K562 (cell line): Measurements from ENCODE around the gene SFTPA2.

ENCODE experiments used
- ELF1 ChIP-seq: fragments of 200-800 bp; sonication (Bioruptor generic); IDR thresholded peaks from 2 replicates; pipeline ENCODE4 v1.6.1; 2016; ENCODE audit warnings: missing genetic modification characterization, missing compliant biosample characterization
- MYC ChIP-seq, 2 experiments: fragments of 250-450 bp in 1 of 2; sonication (Bioruptor Pico) in 1 of 2; IDR thresholded peaks; 2 replicates each; pipeline versions ENCODE4 v1.5.1 to v1.6.1; 2012 to 2021; ENCODE audit warnings: low read depth in 2 of 2, borderline replicate concordance in 1 of 2, improper control_type of control experiment in 1 of 2, low read length in 1 of 2, mild to moderate bottlenecking in 1 of 2, moderate library complexity in 1 of 2
- XRCC4 ChIP-seq: IDR thresholded peaks from one replicate; pipeline ENCODE4 v1.6.1; 2011; ENCODE audit not compliant: insufficient read depth, insufficient read length; ENCODE audit errors: extremely low read depth
- TF ChIP-seq, protein P1 (sequence below), 3 experiments: IDR thresholded peaks in 2 of 3; conservative IDR thresholded peaks in 1 of 3; 2 replicates each; pipeline ENCODE4 v1.5.1; 2011 to 2012; ENCODE audit warnings: low read length in 3 of 3, mild to moderate bottlenecking in 3 of 3, control low read depth in 2 of 3, improper control_type of control experiment in 1 of 3, inconsistent platforms in 1 of 3, low read depth in 1 of 3, mixed read lengths in 1 of 3, moderate library complexity in 1 of 3; ENCODE audit not compliant: insufficient read depth in 2 of 3

DNA sequence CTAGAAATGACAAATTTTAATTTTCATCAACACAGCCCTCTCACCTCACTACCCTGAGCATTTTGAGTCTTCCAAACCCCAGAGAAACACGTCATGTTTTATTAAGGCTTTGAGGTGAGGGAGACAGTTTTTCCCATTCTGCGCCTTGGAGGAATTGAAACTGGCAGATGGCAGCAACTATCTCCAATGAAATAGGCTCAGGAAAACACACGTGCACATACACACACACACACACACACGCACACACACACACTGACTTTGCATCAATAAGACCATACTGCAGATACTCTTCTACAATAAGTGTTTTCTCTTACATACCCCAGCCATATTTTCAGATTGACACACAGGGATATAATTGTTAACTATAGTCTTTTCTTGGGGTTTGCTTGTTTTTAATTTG is 3.2 kb upstream of the SFTPA2 start:
- TF ChIP-seq, protein P1, sequence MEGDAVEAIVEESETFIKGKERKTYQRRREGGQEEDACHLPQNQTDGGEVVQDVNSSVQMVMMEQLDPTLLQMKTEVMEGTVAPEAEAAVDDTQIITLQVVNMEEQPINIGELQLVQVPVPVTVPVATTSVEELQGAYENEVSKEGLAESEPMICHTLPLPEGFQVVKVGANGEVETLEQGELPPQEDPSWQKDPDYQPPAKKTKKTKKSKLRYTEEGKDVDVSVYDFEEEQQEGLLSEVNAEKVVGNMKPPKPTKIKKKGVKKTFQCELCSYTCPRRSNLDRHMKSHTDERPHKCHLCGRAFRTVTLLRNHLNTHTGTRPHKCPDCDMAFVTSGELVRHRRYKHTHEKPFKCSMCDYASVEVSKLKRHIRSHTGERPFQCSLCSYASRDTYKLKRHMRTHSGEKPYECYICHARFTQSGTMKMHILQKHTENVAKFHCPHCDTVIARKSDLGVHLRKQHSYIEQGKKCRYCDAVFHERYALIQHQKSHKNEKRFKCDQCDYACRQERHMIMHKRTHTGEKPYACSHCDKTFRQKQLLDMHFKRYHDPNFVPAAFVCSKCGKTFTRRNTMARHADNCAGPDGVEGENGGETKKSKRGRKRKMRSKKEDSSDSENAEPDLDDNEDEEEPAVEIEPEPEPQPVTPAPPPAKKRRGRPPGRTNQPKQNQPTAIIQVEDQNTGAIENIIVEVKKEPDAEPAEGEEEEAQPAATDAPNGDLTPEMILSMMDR (IDR thresholded peaks at IDR 0.05 in 2 of 3, conservative IDR thresholded peaks at IDR 0.05 in 1 of 3; ENCODE audit: insufficient read depth in 2 of 3, low read depth in 1 of 3, low read length in 3 of 3): no peak
- TF ChIP-seq ELF1 (tag) (no peak), XRCC4 (no peak), MYC (IDR thresholded peaks at IDR 0.05; ENCODE audit: low read depth, low read length) (no peak), MYC (CRISPR knock-in tag; IDR thresholded peaks at IDR 0.05; ENCODE audit: borderline replicate concordance, low read depth) (no peak)
